ENCODE data around the gene RNASE12. TPM values are rescaled to one million over a fixed set of nuclear protein-coding genes. Genes with fewer than 3 reads are reported as not detected.

The RNASE12 gene
- total and polyA plus RNA-seq, 2 experiments from 2014 or later: not detected

- Histone ChIP-seq H3K79me2 (ENCODE audit: insufficient read depth) (no peaks in the 10 kb centered on the region), H4K20me1 (ENCODE audit: insufficient read depth) (no peaks in the 10 kb centered on the region), H3K4me3 (no peak overlapping the region), H3K4me2 (ENCODE audit: unreplicated experiment) (no peak overlapping the region), H2AFZ (no peak overlapping the region), H3K4me1 (ENCODE audit: insufficient read depth) (no peaks in the 10 kb centered on the region), H3K9ac (no peak overlapping the region), H3K9me3 (ENCODE audit: low read depth) (no peaks in the 10 kb centered on the region), H3K27ac (no peak overlapping the region), H3K36me3 (ENCODE audit: low read depth) (no peaks in the 10 kb centered on the region), H3K9me2 (ENCODE audit: insufficient read depth) (no peaks in the 10 kb centered on the region), H3F3A (ENCODE audit: insufficient read depth) (peaks cover 13% of the 10 kb centered on the region), H3K27me3 (replicated peaks; ENCODE audit: insufficient read depth) (no peaks in the 10 kb centered on the region)
- 25 to 26% methylated on average over 8 of the region's 8 CpGs for WGBS, 2 experiments (ENCODE audit: low coverage in 1 of 2, low lambda C conversion rate in 2 of 2, missing lambda C conversion rate in 2 of 2)
- DNase-seq: peak; percentile 59
- in situ Hi-C loops (cut with MboI): loop anchor here (10.0 kb wide), 1 partner anchor 282 kb away; no protein-coding TSS in a partner anchor
- TF ChIP-seq EZH2 (IDR thresholded peaks at IDR 0.05; ENCODE audit: insufficient read depth, poor library complexity, severe bottlenecking): no peak
- TF ChIP-seq EZH2phosphoT487 (IDR thresholded peaks at IDR 0.05; ENCODE audit: insufficient read depth, low read depth): no peak
These were observed 15.2 kb upstream of the RNASE12 start for GRCh38 chr14:20606190-20606901.

GRCh38 chr14:20603813-20604690 is 12.9 kb upstream of the RNASE12 start:
- no peak overlapping the region for H2AFZ ChIP-seq
- in situ Hi-C loops (cut with MboI): loop anchor here (10.0 kb wide), 1 partner anchor 279 kb away; no protein-coding TSS in a partner anchor
- no peak overlapping the region for H3K27ac ChIP-seq
- H3K79me2 ChIP-seq (ENCODE audit: insufficient read depth): no peaks in the 10 kb centered on the region
- no peaks in the 10 kb centered on the region for H3K9me3 ChIP-seq (ENCODE audit: low read depth)
- DNase-seq: no peak
- H3K36me3 ChIP-seq (ENCODE audit: low read depth): no peaks in the 10 kb centered on the region
- no peaks in the 10 kb centered on the region for H3F3A ChIP-seq (ENCODE audit: insufficient read depth)
- no peak overlapping the region for H3K4me3 ChIP-seq
- no peak overlapping the region for H3K9ac ChIP-seq
- H3K9me2 ChIP-seq (ENCODE audit: insufficient read depth): no peaks in the 10 kb centered on the region
- no peaks in the 10 kb centered on the region for H4K20me1 ChIP-seq (ENCODE audit: insufficient read depth)
- 33 to 41% methylated on average over 13 of the region's 13 CpGs for WGBS, 2 experiments (ENCODE audit: low coverage in 1 of 2, low lambda C conversion rate in 2 of 2, missing lambda C conversion rate in 2 of 2)
- H3K27me3 ChIP-seq (replicated peaks; ENCODE audit: insufficient read depth): 0 out of 2 replicates have a peak, but pooled peaks cover under 1% of the 10 kb centered on the region
- no peak overlapping the region for H3K4me2 ChIP-seq (ENCODE audit: unreplicated experiment)
- H3K4me1 ChIP-seq (ENCODE audit: insufficient read depth): no peaks in the 10 kb centered on the region
- TF ChIP-seq EZH2phosphoT487 (IDR thresholded peaks at IDR 0.05; ENCODE audit: insufficient read depth, low read depth): no peak
- no peak for TF ChIP-seq EZH2 (IDR thresholded peaks at IDR 0.05; ENCODE audit: insufficient read depth, poor library complexity, severe bottlenecking)

GRCh38 chr14:20602583-20602982 is 11.4 kb upstream of the RNASE12 start:
- H3K9ac ChIP-seq: no peak overlapping the region
- H3K27ac ChIP-seq: no peak overlapping the region
- H4K20me1 ChIP-seq (ENCODE audit: insufficient read depth): no peaks in the 10 kb centered on the region
- no peaks in the 10 kb centered on the region for H3K79me2 ChIP-seq (ENCODE audit: insufficient read depth)
- no peaks in the 10 kb centered on the region for H3K9me3 ChIP-seq (ENCODE audit: low read depth)
- 0 out of 2 replicates have a peak, but pooled peaks cover 6% of the 10 kb centered on the region for H3K27me3 ChIP-seq (replicated peaks; ENCODE audit: insufficient read depth)
- H3K9me2 ChIP-seq (ENCODE audit: insufficient read depth): no peaks in the 10 kb centered on the region
- no peak overlapping the region for H3K4me3 ChIP-seq
- in situ Hi-C loops (cut with MboI): loop anchor here (10.0 kb wide), 1 partner anchor 278 kb away; no protein-coding TSS in a partner anchor
- DNase-seq: no peak
- no peaks in the 10 kb centered on the region for H3F3A ChIP-seq (ENCODE audit: insufficient read depth)
- H2AFZ ChIP-seq: no peak overlapping the region
- no peaks in the 10 kb centered on the region for H3K4me1 ChIP-seq (ENCODE audit: insufficient read depth)
- no peaks in the 10 kb centered on the region for H3K36me3 ChIP-seq (ENCODE audit: low read depth)
- H3K4me2 ChIP-seq (ENCODE audit: unreplicated experiment): no peak overlapping the region
- 64 to 67% methylated on average over 9 of the region's 9 CpGs for WGBS, 2 experiments (ENCODE audit: low coverage in 1 of 2, low lambda C conversion rate in 2 of 2, missing lambda C conversion rate in 2 of 2)
- no peak for TF ChIP-seq EZH2 (IDR thresholded peaks at IDR 0.05; ENCODE audit: insufficient read depth, poor library complexity, severe bottlenecking)
- TF ChIP-seq EZH2phosphoT487 (IDR thresholded peaks at IDR 0.05; ENCODE audit: insufficient read depth, low read depth): no peak

GRCh38 chr14:20601522-20601921 is 10.3 kb upstream of the RNASE12 start:
- in situ Hi-C loops (cut with MboI): loop anchor here (10.0 kb wide), 1 partner anchor 277 kb away; no protein-coding TSS in a partner anchor
- WGBS, 2 experiments (ENCODE audit: low coverage in 1 of 2, low lambda C conversion rate in 2 of 2, missing lambda C conversion rate in 2 of 2): 64 to 68% methylated on average over 12 of the region's 12 CpGs

More at GRCh38 chr14:20601522-20601921, 10.3 kb upstream of the RNASE12 start:
- Histone ChIP-seq H3K79me2 (ENCODE audit: insufficient read depth) (no peaks in the 10 kb centered on the region), H3K4me3 (no peak overlapping the region), H3K4me2 (ENCODE audit: unreplicated experiment) (no peak overlapping the region), H2AFZ (no peak overlapping the region), H3K4me1 (ENCODE audit: insufficient read depth) (no peaks in the 10 kb centered on the region), H3K27ac (no peak overlapping the region), H4K20me1 (ENCODE audit: insufficient read depth) (no peaks in the 10 kb centered on the region), H3K9ac (no peak overlapping the region), H3K36me3 (ENCODE audit: low read depth) (no peaks in the 10 kb centered on the region), H3F3A (ENCODE audit: insufficient read depth) (no peaks in the 10 kb centered on the region), H3K9me3 (ENCODE audit: low read depth) (no peaks in the 10 kb centered on the region), H3K9me2 (ENCODE audit: insufficient read depth) (no peaks in the 10 kb centered on the region), H3K27me3 (replicated peaks; ENCODE audit: insufficient read depth) (0 out of 2 replicates have a peak, but pooled peaks cover 6% of the 10 kb centered on the region)
- DNase-seq: no peak
- TF ChIP-seq EZH2 (IDR thresholded peaks at IDR 0.05; ENCODE audit: insufficient read depth, poor library complexity, severe bottlenecking): no peak
- TF ChIP-seq EZH2phosphoT487 (IDR thresholded peaks at IDR 0.05; ENCODE audit: insufficient read depth, low read depth): no peak

All from GM23248 (cell line).